HG02973 (cell line): Measurements from ENCODE around the gene AKAP6.

Experiments
- ATAC-seq: cut with Tn5 transposase; IDR thresholded peaks from one replicate; pipeline ENCODE4 v1.9.1; 2021; ENCODE audit warnings: moderate library complexity; ENCODE audit not compliant: unreplicated experiment

The AKAP6 gene

GRCh38 chr14:32728526-32728925 lies 399.4 kb downstream of the AKAP6 start:
- no peak for ATAC-seq

- no peak for ATAC-seq
Observed at GRCh38 chr14:32728976-32729375, 399.9 kb downstream of the AKAP6 start.

GRCh38 chr14:32731249-32731648 lies 402.2 kb downstream of the AKAP6 start:
- ATAC-seq: no peak

- no peak for ATAC-seq
Observed at GRCh38 chr14:32733015-32733414, 403.9 kb downstream of the AKAP6 start.

- no peak for ATAC-seq
Observed at GRCh38 chr14:32734261-32734660, 405.2 kb downstream of the AKAP6 start.

- no peak for ATAC-seq
Observed at GRCh38 chr14:32737621-32738020, 408.5 kb downstream of the AKAP6 start.

GRCh38 chr14:32738206-32738871 lies 409.2 kb downstream of the AKAP6 start:
- ATAC-seq: no peak

GRCh38 chr14:32744811-32745445 lies 415.8 kb downstream of the AKAP6 start:
- ATAC-seq: no peak

GRCh38 chr14:32754209-32754608 lies 425.1 kb downstream of the AKAP6 start:
- no peak for ATAC-seq

GRCh38 chr14:32756173-32756572 lies 427.1 kb downstream of the AKAP6 start:
- ATAC-seq: no peak

GRCh38 chr14:32756775-32757174 lies 427.7 kb downstream of the AKAP6 start:
- ATAC-seq: no peak

GRCh38 chr14:32757568-32757967 lies 428.5 kb downstream of the AKAP6 start:
- ATAC-seq: no peak

GRCh38 chr14:32761381-32761968 lies 432.4 kb downstream of the AKAP6 start:
- no peak for ATAC-seq

- no peak for ATAC-seq
Observed at GRCh38 chr14:32762886-32763285, 433.8 kb downstream of the AKAP6 start.

GRCh38 chr14:32763673-32764072 lies 434.6 kb downstream of the AKAP6 start:
- ATAC-seq: no peak

- ATAC-seq: no peak
Observed at GRCh38 chr14:32764131-32764530, 435.0 kb downstream of the AKAP6 start.

GRCh38 chr14:32770422-32770821 lies 441.3 kb downstream of the AKAP6 start:
- ATAC-seq: no peak

GRCh38 chr14:32774214-32774613 lies 445.1 kb downstream of the AKAP6 start:
- ATAC-seq: no peak

GRCh38 chr14:32779840-32780239 lies 450.7 kb downstream of the AKAP6 start:
- ATAC-seq: no peak

GRCh38 chr14:32784405-32784804 lies 455.3 kb downstream of the AKAP6 start:
- no peak for ATAC-seq

GRCh38 chr14:32785585-32785984 lies 456.5 kb downstream of the AKAP6 start:
- ATAC-seq: no peak

- no peak for ATAC-seq
Observed at GRCh38 chr14:32786886-32787285, 457.8 kb downstream of the AKAP6 start.
